HUDEP-2 (cell line): ENCODE results near the gene MINDY4.

ENCODE experiments used
- DNase-seq, 76 experiments: peaks; one replicate each; lab custom pipeline; 2025; ENCODE audit not compliant: unreplicated experiment in 76 of 76; lab: John Stamatoyannopoulos, UW

MINDY4 gene

GRCh38 chr7:30846378-30846777, 75.2 kb downstream of the MINDY4 start:
- no peak for DNase-seq

- no peak for DNase-seq
These were observed 77.1 kb downstream of the MINDY4 start for GRCh38 chr7:30848121-30848855.

- DNase-seq = no peak
These were observed 78.3 kb downstream of the MINDY4 start for GRCh38 chr7:30849565-30849964.

GRCh38 chr7:30850426-30850825, 79.2 kb downstream of the MINDY4 start:
- no peak for DNase-seq

GRCh38 chr7:30851651-30852307, 80.6 kb downstream of the MINDY4 start:
- no peak for DNase-seq

GRCh38 chr7:30852308-30852684, 81.1 kb downstream of the MINDY4 start:
- DNase-seq = no peak

- DNase-seq = no peak
These were observed 81.6 kb downstream of the MINDY4 start for GRCh38 chr7:30852744-30853288.

GRCh38 chr7:30853576-30853975, 82.4 kb downstream of the MINDY4 start:
- DNase-seq = no peak

- no peak for DNase-seq
These were observed 84.7 kb downstream of the MINDY4 start for GRCh38 chr7:30855936-30856335.

GRCh38 chr7:30858576-30858975, 87.4 kb downstream of the MINDY4 start:
- no peak for DNase-seq

- DNase-seq = no peak
These were observed 88.2 kb downstream of the MINDY4 start for GRCh38 chr7:30859202-30859939.

GRCh38 chr7:30859940-30860496, 88.8 kb downstream of the MINDY4 start:
- no peak for DNase-seq

GRCh38 chr7:30861612-30862011, 90.4 kb downstream of the MINDY4 start:
- no peak for DNase-seq

GRCh38 chr7:30862995-30863705, 91.9 kb downstream of the MINDY4 start:
- no peak for DNase-seq

- DNase-seq = no peak
These were observed 92.5 kb downstream of the MINDY4 start for GRCh38 chr7:30863706-30864035.

- DNase-seq = no peak
These were observed 92.9 kb downstream of the MINDY4 start for GRCh38 chr7:30864101-30864500.

- no peak for DNase-seq
These were observed 93.9 kb downstream of the MINDY4 start for GRCh38 chr7:30865076-30865475.

- DNase-seq = no peak
These were observed 94.6 kb downstream of the MINDY4 start for GRCh38 chr7:30865821-30866220.

- DNase-seq = no peak
These were observed 95.7 kb downstream of the MINDY4 start for GRCh38 chr7:30866939-30867338.

GRCh38 chr7:30867483-30867882, 96.3 kb downstream of the MINDY4 start:
- no peak for DNase-seq
